ENCODE results near the gene SYK.

SYK gene

DNA sequence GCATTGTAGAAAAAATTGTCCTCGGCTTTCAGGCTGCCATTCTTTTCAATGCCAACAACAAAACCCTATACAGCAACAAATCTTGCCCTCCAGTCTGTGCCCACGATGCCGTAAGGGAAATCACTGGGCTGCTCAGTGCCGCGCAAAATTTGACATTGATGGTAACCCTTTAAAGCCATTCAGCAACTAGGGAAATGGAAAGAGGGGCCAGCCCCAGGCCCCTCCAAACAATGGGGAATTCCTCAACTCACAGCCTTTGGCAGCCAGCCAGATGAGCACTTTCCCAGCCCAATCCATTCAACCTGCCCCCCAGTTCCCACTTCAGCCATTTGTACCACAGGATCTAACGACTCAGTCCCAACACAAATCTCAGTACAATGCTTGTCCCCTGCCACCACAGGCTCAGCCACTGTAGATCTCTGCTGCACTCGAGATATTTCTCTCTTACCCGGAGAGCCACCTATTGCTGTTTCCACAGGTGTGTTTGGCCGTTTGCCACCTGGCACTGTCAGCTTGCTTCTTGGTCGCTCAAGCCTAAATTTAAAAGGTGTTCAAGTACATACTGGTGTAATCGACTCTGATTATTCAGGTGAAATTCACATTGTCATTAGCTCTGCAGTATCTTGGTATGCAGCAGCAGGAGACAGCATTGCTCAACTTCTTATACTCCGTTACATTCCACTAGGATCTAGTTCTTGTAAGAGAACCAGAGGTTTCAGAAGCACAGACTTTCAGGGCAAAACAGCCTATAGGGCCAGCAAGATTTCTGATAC, 103.3 kb downstream of the SYK start:
- ChIA-PET CTCF (interaction anchor here (0.9 to 1.1 kb wide), 2 partner anchors 13 to 755 kb away, joined by 3 to 6 read pairs; no protein-coding TSS in a partner anchor), POLR2A (ENCODE audit: low non-redundant PET) (no interaction called here)
- no peak for DNase-seq (ENCODE audit: low spot score)
- no peak overlapping the region for H3K27ac ChIP-seq
- TF ChIP-seq, protein P1, sequence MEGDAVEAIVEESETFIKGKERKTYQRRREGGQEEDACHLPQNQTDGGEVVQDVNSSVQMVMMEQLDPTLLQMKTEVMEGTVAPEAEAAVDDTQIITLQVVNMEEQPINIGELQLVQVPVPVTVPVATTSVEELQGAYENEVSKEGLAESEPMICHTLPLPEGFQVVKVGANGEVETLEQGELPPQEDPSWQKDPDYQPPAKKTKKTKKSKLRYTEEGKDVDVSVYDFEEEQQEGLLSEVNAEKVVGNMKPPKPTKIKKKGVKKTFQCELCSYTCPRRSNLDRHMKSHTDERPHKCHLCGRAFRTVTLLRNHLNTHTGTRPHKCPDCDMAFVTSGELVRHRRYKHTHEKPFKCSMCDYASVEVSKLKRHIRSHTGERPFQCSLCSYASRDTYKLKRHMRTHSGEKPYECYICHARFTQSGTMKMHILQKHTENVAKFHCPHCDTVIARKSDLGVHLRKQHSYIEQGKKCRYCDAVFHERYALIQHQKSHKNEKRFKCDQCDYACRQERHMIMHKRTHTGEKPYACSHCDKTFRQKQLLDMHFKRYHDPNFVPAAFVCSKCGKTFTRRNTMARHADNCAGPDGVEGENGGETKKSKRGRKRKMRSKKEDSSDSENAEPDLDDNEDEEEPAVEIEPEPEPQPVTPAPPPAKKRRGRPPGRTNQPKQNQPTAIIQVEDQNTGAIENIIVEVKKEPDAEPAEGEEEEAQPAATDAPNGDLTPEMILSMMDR (conservative IDR thresholded peaks at IDR 0.05; ENCODE audit: low read depth): no peak

DNA sequence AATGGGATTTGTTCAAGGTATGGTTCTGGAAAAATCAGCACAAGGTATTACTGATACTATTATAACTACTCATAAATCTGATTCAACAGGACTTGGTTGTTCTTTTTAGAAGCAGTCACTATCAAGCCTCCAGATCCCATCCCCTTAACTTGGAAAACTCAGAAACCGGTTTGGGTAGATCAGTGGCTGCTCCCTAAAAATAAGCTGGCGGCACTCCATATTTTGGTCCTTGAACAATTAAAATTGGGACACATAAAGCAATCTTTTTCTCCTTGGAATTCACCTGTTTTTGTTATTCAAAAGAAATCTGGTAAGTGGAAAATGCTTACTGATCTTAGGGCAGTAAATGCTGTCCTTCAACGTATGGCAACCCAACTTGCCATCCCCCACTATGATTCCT, 104.2 kb downstream of the SYK start:
- TF ChIP-seq, protein P1 (conservative IDR thresholded peaks at IDR 0.05; ENCODE audit: low read depth): no peak
- no peak for DNase-seq (ENCODE audit: low spot score)
- no peak overlapping the region for H3K27ac ChIP-seq
- POLR2A ChIA-PET (ENCODE audit: low non-redundant PET): no interaction called here
- CTCF ChIA-PET: interaction anchor here (0.6 to 1.2 kb wide), 3 partner anchors 9 to 754 kb away, joined by 3 to 7 read pairs (median 6); no protein-coding TSS in a partner anchor

DNA sequence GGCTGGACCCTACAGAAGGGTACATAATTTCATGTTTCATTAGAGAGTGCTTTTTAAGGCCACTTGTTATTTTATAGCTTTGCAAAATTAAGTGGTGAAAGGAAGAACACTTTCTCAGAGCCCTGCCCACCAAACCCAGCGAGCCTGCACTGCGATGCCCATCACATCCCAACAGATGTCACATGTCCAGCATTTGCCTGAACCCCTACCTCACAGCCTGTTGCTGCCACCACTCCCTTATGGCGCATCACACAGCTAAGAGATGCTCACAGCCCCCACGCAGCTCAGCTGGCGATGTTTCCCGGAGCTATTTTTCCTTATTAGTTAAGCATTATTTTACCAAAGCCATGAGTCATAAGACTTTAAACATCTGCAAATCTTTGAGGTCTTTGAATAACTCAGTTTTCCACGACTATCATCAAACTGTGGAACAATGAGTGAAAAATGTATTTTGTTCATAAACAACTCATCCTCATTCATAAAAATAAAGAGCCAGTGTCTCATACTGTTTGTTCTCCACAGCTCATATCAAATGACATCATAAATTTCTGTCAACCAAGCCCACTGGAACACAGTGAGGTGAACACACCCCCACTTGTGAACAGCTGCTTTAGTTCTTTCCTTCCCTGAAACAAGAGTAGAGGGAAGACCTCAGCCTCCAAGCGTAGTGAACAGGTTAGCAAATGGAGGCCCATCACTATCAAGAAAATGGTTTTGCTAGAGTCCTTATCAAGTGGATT, 104.9 kb downstream of the SYK start:
- CTCF ChIA-PET: interaction anchor here (0.6 to 1.2 kb wide), 2 partner anchors 8 to 534 kb away, joined by 3 to 7 read pairs; no protein-coding TSS in a partner anchor
- H3K27ac ChIP-seq: no peak overlapping the region
- no peak for DNase-seq (ENCODE audit: low spot score)
- POLR2A ChIA-PET (ENCODE audit: low non-redundant PET): no interaction called here
- TF ChIP-seq, protein P1 (conservative IDR thresholded peaks at IDR 0.05; ENCODE audit: low read depth): no peak

DNA sequence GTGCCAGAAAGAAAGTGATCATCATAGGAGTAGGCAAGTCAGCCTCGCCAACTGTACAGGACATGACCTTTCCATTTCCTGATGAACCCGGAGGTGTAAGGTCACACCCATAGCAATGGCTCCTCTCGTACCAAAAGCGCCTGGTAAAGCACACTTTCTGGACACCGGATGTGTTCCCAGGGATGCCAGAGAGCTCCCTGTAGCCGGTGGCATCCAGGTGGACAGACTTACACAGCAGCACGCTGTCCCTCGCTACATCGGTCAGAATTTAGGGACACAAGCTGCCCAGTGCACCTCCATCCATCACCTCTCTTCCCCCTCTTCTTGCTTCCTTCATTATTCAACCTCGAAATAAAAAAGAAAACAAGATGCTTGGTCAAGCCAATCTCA, 105.4 kb downstream of the SYK start:
- ChIA-PET CTCF (interaction anchor here (1.2 kb wide), 1 partner anchor 8 kb away, joined by 7 read pairs; no protein-coding TSS in a partner anchor), POLR2A (ENCODE audit: low non-redundant PET) (no interaction called here)
- no peak overlapping the region for H3K27ac ChIP-seq
- TF ChIP-seq, protein P1 (conservative IDR thresholded peaks at IDR 0.05; ENCODE audit: low read depth): no peak
- no peak for DNase-seq (ENCODE audit: low spot score)

DNA sequence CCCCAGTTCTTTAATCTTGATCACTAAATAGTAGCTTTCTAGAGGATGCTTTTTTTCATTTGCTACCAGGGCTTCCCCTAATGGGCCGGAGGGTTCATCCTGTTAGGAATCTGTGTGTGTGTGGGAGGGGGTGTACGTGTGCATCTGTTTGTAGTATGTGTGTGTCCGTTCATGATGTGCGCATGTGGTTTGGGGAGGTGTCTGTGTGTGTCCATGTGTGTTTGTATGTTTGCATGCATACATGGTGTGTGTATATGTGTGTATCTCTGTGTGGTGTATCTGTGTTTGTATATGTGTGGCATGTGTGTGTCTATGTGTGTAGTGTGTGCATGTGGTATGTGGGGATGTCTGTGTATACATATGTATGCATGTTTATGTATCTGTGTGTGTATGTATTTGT, 106.2 kb downstream of the SYK start:
- no peak for DNase-seq (ENCODE audit: low spot score)
- TF ChIP-seq, protein P1 (conservative IDR thresholded peaks at IDR 0.05; ENCODE audit: low read depth): no peak
- H3K27ac ChIP-seq: no peak overlapping the region
- CTCF ChIA-PET: interaction anchor here (0.6 kb wide), 1 partner anchor 18 kb away, joined by 4 read pairs; no protein-coding TSS in a partner anchor
- POLR2A ChIA-PET (ENCODE audit: low non-redundant PET): no interaction called here

DNA sequence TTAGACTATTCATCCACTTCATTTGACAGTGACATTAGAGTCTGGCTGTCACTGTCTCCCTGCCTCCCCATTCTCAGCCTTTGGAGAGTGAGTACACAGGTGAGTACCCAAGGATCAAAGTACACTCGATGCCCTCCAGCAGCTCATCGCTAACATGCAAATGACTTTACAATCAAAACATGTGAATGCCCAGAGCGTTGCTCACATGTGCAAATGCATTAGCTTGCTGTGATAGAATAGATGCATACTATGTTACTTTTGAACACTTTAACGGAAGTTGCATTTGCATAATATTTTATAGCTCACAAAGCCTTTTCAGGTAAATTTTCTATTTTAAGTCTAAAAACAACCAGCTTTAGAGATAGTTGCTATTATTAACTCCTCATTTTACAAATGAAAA, 107.6 kb downstream of the SYK start:
- TF ChIP-seq, protein P1 (conservative IDR thresholded peaks at IDR 0.05; ENCODE audit: low read depth): no peak
- POLR2A ChIA-PET (ENCODE audit: low non-redundant PET): no interaction called here
- CTCF ChIA-PET: interaction anchor here (0.6 kb wide), 3 partner anchors 107 to 737 kb away, joined by 3 to 4 read pairs (median 3); no protein-coding TSS in a partner anchor
- DNase-seq (ENCODE audit: low spot score): no peak
- H3K27ac ChIP-seq: no peak overlapping the region

Measured in RWPE1 (cell line).